Ovary (tissue), 9 donors: Measurements from ENCODE around the gene AANAT. TPM values are rescaled to one million over a fixed set of nuclear protein-coding genes. Genes with fewer than 3 reads are reported as not detected.

Experiments
- DNase-seq, 5 donors: peaks; one replicate each; pipeline ENCODE4 v3.0.0-alpha.2; 2019 to 2020
- H3K27ac ChIP-seq, 2 donors: fragments of 200-600 bp; one replicate each; pipeline versions ENCODE4 v1.5.1 to v1.8.0; 2019 to 2022
- H3K27me3 ChIP-seq: fragments of 200-600 bp; one replicate; pipeline ENCODE4 v1.8.0; 2022
- H3K36me3 ChIP-seq: fragments of 200-600 bp; sonication (generic); one replicate; pipeline ENCODE4 v1.5.1; 2019
- H3K4me1 ChIP-seq: one replicate; pipeline ENCODE4 v1.8.1; 2013; ENCODE audit warnings: mild to moderate bottlenecking, moderate library complexity; ENCODE audit not compliant: insufficient read depth
- H3K4me3 ChIP-seq: fragments of 200-600 bp; sonication (generic); one replicate; pipeline ENCODE4 v1.5.1; 2017
- H3K9me3 ChIP-seq, 2 donors: fragments of 200-600 bp in 1 of 2; sonication (generic) in 1 of 2; one replicate each; pipeline versions ENCODE4 v1.5.1 to v1.8.1; 2013 to 2019; ENCODE audit warnings: mild to moderate bottlenecking in 1 of 2, moderate library complexity in 1 of 2
- CTCF ChIP-seq, 3 donors: fragments of 450-650 bp in 2 of 3; fragments of 200-600 bp in 1 of 3; IDR thresholded peaks; one replicate each; pipeline versions ENCODE4 v1.5.1 to v1.8.0; 2016 to 2022; ENCODE audit warnings: antibody characterized with exemption in 3 of 3, mild to moderate bottlenecking in 1 of 3
- EP300 ChIP-seq: sonication (generic); formaldehyde crosslinking; IDR thresholded peaks from one replicate; pipeline ENCODE4 v1.6.1; 2017; ENCODE audit warnings: antibody characterized with exemption
- POLR2A ChIP-seq: fragments of 450-650 bp; IDR thresholded peaks from one replicate; pipeline ENCODE4 v1.6.1; 2017; ENCODE audit warnings: antibody characterized with exemption, mild to moderate bottlenecking, moderate library complexity
- WGBS, 3 donors: extraction: QIAGEN DNeasy Blood & Tissue Kit in 1 of 3; methylation state at CpG; one replicate each; pipeline versions ENCODE4 v1.1.5 to v1.1.7; 2013 to 2017; 5-methylcytosine and 5-hydroxymethylcytosine counted together
- intact Hi-C, 4 donors: fragments of 100-400 bp; cut with DNase I; formaldehyde crosslinking; loops; one replicate each; pipeline versions ENCODE4 v1.11.0 to v1.15.1; 2022 to 2023
- polyA plus RNA-seq, 2 donors: library from polyadenylated mRNA; stranded (reverse); fragments of 200-250 nt in 1 of 2; fragments of 350-450 nt in 1 of 2; fragmentation: Illumina TruSeq in 1 of 2; extraction: RNeasy Lipid Tissue Mini Kit (QIAGEN cat#74804) in 1 of 2; gene quantifications; one replicate each; pipeline ENCODE4 v1.2.3, GENCODE V29; 2013 to 2014
- total RNA-seq, 7 donors: library from RNA; depleted of rRNA in 2 of 7; stranded (reverse); fragments of >200 nt in 2 of 7; fragmentation: NEBNext Ultra II Directional in 3 of 7; extraction: Animal tissue kit (Norgen Biotek cat#: 25700) in 3 of 7; gene quantifications; one replicate each; pipeline versions ENCODE4 v1.1.0 to v1.2.4, GENCODE V29; 2016 to 2023
- donor health status: DM: no; HTN: no; CAD: no; lungs with moderate emphysema.
- donor health status: DM: no; HTN: no; CAD: no.
- donor health status: Bipolar disorder and iron deficiency.
- donor health status: DM: yes; HTN: yes; CAD: no.
- donor health status: DM: no; HTN: no; CAD: no.
- donor health status: DM: yes; HTN: yes; CAD: no.

The AANAT gene
- total and polyA plus RNA-seq, 9 donors: not detected

DNA sequence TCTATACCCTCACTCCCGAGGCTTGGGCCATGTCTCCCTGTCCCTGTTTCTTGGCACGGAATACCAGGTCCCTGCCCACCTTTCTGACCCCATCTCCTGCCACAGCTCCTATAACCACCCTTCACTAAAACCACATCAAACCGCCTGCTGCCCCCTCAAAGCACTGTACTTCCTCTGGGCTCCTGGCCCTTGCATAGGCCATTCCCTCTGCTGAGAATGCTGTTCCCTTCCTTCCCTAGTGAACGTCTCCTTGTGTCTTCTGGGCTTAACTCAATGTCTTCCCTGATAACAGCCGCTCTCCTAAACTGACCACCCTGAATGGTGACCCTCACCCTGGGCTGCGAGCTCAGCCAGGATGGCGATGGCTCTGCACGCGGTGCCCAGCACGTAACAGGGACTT, 10.7 kb downstream of the AANAT start:
- Histone ChIP-seq H3K36me3 (no peaks in the 10 kb centered on the region), H3K27ac (no peak overlapping the region)

DNA sequence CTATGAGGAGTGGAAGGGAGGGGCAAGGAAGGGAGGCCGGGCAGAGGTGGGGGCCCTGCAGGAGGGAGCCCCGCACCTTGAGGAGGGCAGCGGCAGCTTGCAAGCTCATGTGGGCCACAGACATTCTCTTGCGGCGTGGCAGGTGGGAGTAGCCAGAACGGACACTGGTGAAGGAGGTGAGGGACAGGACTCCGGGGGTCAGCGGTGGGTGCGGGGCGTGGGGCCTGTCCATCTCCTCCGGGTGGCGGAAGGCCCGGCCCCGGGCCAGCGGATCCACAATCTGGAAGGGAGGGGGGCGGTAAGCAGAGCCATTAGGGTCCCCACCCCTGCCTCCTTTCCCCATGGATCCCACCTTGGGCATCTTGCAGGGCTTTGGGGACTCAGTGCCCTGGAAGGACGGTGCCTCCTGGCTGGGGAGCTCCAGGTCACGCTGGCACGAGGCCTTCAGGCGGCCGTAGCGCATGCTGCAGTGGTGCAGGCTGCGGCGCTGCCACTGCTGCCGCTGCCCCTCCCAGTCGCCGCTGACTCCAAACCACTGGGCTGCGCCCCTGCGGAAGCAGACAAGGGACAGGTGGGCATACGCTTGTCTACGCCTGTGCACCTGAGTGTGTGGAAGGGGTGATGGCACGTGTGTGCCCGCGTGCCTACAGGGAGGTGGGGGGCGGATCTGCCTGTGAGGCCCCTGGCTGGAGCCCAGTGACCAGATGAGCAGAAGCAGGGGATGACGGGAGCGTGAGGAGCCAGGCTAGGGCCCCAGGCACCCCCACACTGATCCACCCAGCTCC, 11.5 kb downstream of the AANAT start:
- Histone ChIP-seq H3K4me3 (no peak overlapping the region), H3K27ac (no peak overlapping the region), H3K4me1 (peaks cover 6% of the 10 kb centered on the region), H3K9me3 (no peaks in the 10 kb centered on the region), H3K27me3 (no peaks in the 10 kb centered on the region), H3K36me3 (no peaks in the 10 kb centered on the region)
- DNase-seq: no peak
- TF ChIP-seq POLR2A (no peak), CTCF (IDR thresholded peaks at IDR 0.05) (no peak), EP300 (no peak)
- 89% methylated on average over 37 of the region's 37 CpGs for WGBS, 3 donors
- intact Hi-C loops: no loop called here

More for the DNA sequence above, 10.7 kb downstream of the AANAT start:
- no peak for DNase-seq
- no peaks in the 10 kb centered on the region for H3K27me3 ChIP-seq
- H3K9me3 ChIP-seq: no peaks in the 10 kb centered on the region
- peaks cover 6% of the 10 kb centered on the region for H3K4me1 ChIP-seq
- no peak overlapping the region for H3K4me3 ChIP-seq
- TF ChIP-seq CTCF (IDR thresholded peaks at IDR 0.05): no peak
- TF ChIP-seq POLR2A: no peak
- TF ChIP-seq EP300: no peak
- intact Hi-C loops: no loop called here
- WGBS, 3 donors: 91 to 95% (median 94%) methylated on average over 10 of the region's 10 CpGs

DNA sequence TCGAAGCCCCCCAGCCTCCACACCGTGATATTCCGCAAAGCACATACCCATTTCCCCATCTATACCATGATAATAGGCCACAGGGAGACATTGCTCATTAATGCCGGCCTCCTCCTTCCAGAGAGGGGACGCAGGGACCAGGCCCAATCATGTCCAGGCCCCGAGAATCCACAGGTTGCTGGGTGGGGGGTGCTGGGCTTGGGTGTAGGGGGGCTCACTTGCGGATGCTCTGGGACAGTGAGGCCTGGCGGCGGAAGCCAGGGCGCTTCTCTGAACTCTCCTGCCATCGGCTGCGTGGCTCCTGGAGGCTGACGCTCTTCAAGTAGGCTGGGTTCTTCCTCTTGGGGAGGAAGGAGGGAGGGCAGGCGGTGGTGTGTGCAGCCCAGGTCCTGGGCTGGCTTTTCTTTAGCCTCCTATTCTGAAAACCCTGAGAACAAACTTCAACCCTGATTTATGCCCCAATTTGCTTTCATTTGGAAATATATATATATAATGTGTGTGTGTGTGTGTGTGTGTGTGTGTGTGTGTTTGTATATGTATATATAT, 12.2 kb downstream of the AANAT start:
- H3K9me3 ChIP-seq: no peaks in the 10 kb centered on the region

DNA sequence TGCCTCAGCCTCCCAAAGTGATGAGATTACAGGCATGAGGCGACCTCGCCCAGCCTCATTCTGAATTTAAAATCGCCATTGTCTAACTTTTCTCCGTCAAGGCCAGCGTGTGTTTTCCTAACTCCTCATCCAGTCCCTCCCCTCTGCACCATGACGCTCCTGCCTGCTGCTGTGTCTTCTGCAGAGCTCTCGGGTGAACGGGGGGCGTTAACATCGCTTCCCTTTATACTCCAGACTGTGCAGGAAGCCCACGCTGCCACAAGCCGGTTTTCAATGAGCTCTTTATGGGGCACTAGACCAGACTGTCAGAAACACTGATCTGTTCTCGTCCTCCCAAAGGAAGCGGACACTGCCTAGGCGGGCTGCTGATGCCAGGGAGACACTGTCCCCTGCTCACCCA, 13.2 kb downstream of the AANAT start:
- Histone ChIP-seq H3K27ac (peak overlapping the region; percentile 72 to 77), H3K9me3 (no peaks in the 10 kb centered on the region), H3K4me3 (no peak overlapping the region), H3K4me1 (peaks cover 6% of the 10 kb centered on the region), H3K27me3 (no peaks in the 10 kb centered on the region), H3K36me3 (no peaks in the 10 kb centered on the region)
- WGBS, 3 donors: 14 to 24% (median 19%) methylated on average over 15 of the region's 15 CpGs
- TF ChIP-seq POLR2A (no peak), CTCF (IDR thresholded peaks at IDR 0.05) (no peak), EP300 (no peak)
- intact Hi-C loops: no loop called here
- peak; percentile 55 to 75 (median 67) for DNase-seq

More for the DNA sequence above, 12.2 kb downstream of the AANAT start:
- no peak for TF ChIP-seq CTCF (IDR thresholded peaks at IDR 0.05)
- TF ChIP-seq EP300: no peak
- TF ChIP-seq POLR2A: no peak
- peaks cover 6% of the 10 kb centered on the region for H3K4me1 ChIP-seq
- H3K4me3 ChIP-seq: no peak overlapping the region
- H3K36me3 ChIP-seq: no peaks in the 10 kb centered on the region
- WGBS, 3 donors: 90 to 93% (median 91%) methylated on average over 14 of the region's 14 CpGs
- intact Hi-C loops: no loop called here
- H3K27me3 ChIP-seq: no peaks in the 10 kb centered on the region
- no peak overlapping the region for H3K27ac ChIP-seq
- DNase-seq: no peak
